ENCODE data around the gene RMND1. TPM values are rescaled to one million over a fixed set of nuclear protein-coding genes. Genes with fewer than 3 reads are reported as not detected.
A peak's percentile ranks its signal among the peaks of the same experiment; 100 is the strongest.

Gene RMND1
- total and polyA plus RNA-seq, 12 donors, result 10.9 to 25.2 (median 14.7) TPM

DNA sequence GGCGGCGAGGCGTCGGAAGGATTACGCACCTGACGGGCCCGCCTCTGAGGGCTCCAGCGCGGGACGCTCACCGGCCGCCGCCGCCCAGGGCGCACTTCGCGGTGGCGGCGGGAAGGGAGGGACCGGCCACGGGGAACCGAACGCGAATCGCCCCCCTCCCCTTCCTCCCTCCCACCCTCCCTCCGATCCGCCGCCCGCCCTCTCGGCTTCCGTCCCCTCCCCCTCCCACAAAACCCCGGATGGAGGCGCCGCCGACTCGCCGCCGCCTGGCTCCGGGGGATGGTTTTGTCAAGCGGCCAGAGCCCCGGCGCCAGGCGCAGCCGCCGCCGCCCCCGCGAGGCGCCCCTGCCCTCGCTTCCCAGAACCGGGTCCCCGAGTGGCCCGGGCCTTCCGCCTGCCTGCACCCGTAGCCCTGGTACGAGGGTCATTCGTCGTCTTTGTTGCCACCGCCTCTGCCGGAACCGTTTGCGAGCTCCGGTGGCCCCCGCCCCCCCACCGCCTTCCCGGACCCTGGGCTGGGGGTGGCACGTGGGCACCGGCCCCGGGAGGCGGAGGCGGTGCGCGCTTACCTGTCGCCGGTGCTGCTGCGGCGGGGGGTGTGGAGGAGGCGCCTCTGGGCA lies 61.0 kb downstream of the RMND1 start:
- intact Hi-C loops (cut with DNase I), result loop anchor here in 5 of 10 donors (2.0 to 5.0 kb wide), 2 partner anchors 61 to 62 kb away; partner anchors contain the start of gene RMND1 (in 5 of the 5)
- 0 to 1% methylated on average over 20 to 68 of the region's 78 CpGs for whole genome bisulfite sequencing, 2 donors
- TF ChIP-seq, protein P1, sequence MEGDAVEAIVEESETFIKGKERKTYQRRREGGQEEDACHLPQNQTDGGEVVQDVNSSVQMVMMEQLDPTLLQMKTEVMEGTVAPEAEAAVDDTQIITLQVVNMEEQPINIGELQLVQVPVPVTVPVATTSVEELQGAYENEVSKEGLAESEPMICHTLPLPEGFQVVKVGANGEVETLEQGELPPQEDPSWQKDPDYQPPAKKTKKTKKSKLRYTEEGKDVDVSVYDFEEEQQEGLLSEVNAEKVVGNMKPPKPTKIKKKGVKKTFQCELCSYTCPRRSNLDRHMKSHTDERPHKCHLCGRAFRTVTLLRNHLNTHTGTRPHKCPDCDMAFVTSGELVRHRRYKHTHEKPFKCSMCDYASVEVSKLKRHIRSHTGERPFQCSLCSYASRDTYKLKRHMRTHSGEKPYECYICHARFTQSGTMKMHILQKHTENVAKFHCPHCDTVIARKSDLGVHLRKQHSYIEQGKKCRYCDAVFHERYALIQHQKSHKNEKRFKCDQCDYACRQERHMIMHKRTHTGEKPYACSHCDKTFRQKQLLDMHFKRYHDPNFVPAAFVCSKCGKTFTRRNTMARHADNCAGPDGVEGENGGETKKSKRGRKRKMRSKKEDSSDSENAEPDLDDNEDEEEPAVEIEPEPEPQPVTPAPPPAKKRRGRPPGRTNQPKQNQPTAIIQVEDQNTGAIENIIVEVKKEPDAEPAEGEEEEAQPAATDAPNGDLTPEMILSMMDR (IDR thresholded peaks at IDR 0.05), result peak in 1 of 9 donors; percentile 14
- Histone ChIP-seq H3K36me3 (peaks cover 0 to 12% (median 0%) of the 10 kb centered on the region in 9 donors), H3K9me3 (no peaks in the 10 kb centered on the region), H3K27me3 (no peaks in the 10 kb centered on the region), H3K4me3 (peak overlapping the region; percentile 81 to 100 (median 96)), H3K27ac (peak overlapping the region; percentile 94 to 100 (median 100)), H3K4me1 (peaks cover 12 to 63% (median 54%) of the 10 kb centered on the region in 9 donors)
- ATAC-seq (peak; percentile 25 to 56 (median 42)), DNase-seq (peak; percentile 85 to 87)

DNA sequence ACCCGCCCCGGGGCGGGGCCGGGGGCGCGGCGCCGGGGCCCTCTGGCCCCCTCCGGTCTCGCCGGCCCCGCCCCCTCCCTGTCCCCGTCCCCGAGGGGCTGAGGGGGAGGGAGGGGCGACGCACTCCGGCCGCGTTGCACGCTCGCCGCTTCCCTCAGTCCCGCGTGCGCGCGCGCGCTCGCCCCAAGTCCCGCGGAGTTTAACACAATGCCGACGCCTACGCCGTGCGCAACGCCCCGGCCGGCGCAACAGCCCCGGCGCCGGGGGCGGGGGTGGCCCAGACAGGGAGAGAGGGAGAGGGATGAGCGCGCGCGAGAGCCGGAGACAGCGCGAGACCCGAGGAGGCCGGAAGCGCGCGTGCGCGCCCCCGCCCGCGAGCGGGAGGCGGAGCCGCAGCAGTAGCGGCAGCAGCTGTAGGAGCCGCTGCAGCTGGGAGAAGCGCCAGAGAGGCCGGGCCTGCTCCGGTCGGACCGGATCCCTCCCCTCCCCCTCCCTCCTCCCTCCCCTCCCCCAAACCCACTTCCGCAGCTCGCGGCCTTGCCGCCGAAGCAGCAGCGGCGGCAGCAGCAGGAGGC lies 61.6 kb downstream of the RMND1 start:
- Histone ChIP-seq H3K9me3 (no peaks in the 10 kb centered on the region), H3K36me3 (peaks cover 0 to 8% (median 0%) of the 10 kb centered on the region in 9 donors), H3K4me3 (peak overlapping the region; percentile 81 to 100 (median 96)), H3K4me1 (peaks cover 12 to 61% (median 52%) of the 10 kb centered on the region in 9 donors), H3K27me3 (no peaks in the 10 kb centered on the region), H3K27ac (peak overlapping the region; percentile 94 to 100 (median 100))
- WGBS, 2 donors, result 0% methylated on average over 49 to 79 of the region's 79 CpGs
- intact Hi-C loops (cut with DNase I), result loop anchor here in 5 of 10 donors (2.0 to 5.0 kb wide), 2 partner anchors 62 kb away; partner anchors contain the start of gene RMND1 (in 5 of the 5)
- TF ChIP-seq, protein P1 (IDR thresholded peaks at IDR 0.05), result peak in 1 of 9 donors; percentile 21
- ATAC-seq (peak; percentile 91 to 98 (median 92)), DNase-seq (peak; percentile 97 to 98)

DNA sequence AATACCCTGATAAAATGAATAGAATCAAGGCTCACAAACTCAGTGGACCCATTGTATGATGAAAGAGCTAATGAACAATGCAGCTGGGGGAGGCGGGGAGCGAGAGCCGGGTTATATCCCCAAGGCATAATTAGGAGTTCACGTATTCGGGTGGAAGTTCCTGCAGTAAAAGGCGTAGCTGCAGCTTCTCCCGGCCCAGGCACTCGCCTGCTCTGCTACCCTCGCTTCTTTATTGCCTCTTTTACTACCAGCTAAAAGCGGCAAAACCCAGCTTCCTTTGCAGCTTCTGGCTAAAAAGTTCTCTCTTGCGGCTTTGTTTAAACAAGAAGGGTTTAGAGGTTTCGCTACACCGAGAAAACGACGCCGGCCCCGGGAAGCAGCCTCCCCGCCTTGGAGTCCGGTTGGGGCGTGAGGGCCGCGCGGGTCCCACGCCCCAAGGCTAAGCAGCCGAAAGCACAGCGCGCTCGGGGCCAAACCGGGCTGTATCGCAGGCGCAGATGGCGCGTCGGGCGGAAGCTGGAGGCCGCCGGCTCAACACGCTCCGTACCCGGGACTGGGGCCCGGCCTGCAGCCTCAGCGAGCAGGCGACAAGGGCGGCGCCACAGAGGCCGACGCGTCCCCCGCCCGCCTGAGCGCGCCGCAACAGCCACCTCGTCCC lies 62.2 kb downstream of the RMND1 start:
- WGBS, 2 donors, result 0 to 1% methylated on average over 46 to 54 of the region's 54 CpGs
- Histone ChIP-seq H3K4me3 (peak overlapping the region; percentile 83 to 100 (median 96)), H3K27me3 (no peaks in the 10 kb centered on the region), H3K9me3 (no peaks in the 10 kb centered on the region), H3K36me3 (peaks cover 0 to 10% (median 0%) of the 10 kb centered on the region in 9 donors), H3K27ac (peak overlapping the region; percentile 94 to 100 (median 100)), H3K4me1 (peaks cover 12 to 61% (median 52%) of the 10 kb centered on the region in 9 donors)
- intact Hi-C loops (cut with DNase I), result loop anchor here in 5 of 10 donors (2.0 to 5.0 kb wide), 2 partner anchors 63 kb away; partner anchors contain the start of gene RMND1 (in 5 of the 5)
- TF ChIP-seq, protein P1 (IDR thresholded peaks at IDR 0.05), result no peak
- peak; percentile 66 to 80 for DNase-seq
- peak in 7 of 8 donors; percentile 14 to 55 (median 45) for ATAC-seq
